Neural cell (in vitro differentiated cells): ENCODE measurements around the gene OR9A4.

ENCODE experiments used
- CTCF ChIP-seq: fragments of 450-650 bp; IDR thresholded peaks from 2 replicates; pipeline ENCODE4 v1.5.1; 2014; ENCODE audit warnings: antibody characterized with exemption, mild to moderate bottlenecking, moderate library complexity; ENCODE audit not compliant: poor library complexity, severe bottlenecking
- EP300 ChIP-seq: fragments of 450-650 bp; conservative IDR thresholded peaks from 2 replicates; pipeline ENCODE4 v1.6.1; 2014; ENCODE audit warnings: antibody characterized with exemption, mild to moderate bottlenecking, moderate library complexity; ENCODE audit not compliant: poor library complexity, severe bottlenecking
- EZH2 ChIP-seq: fragments of 200-600, 300-800 bp; shearing (Covaris generic), sonication (generic); IDR thresholded peaks from 2 replicates; pipeline ENCODE4 v1.6.1; 2014; ENCODE audit warnings: antibody characterized with exemption, low read length, borderline replicate concordance, mild to moderate bottlenecking; ENCODE audit not compliant: insufficient read depth, poor library complexity, severe bottlenecking
- MXI1 ChIP-seq: fragments of 450-650 bp; conservative IDR thresholded peaks from 2 replicates; pipeline ENCODE4 v1.6.1; 2014; ENCODE audit warnings: antibody characterized with exemption, mild to moderate bottlenecking; ENCODE audit not compliant: poor library complexity, severe bottlenecking
- POLR2AphosphoS5 ChIP-seq: IDR thresholded peaks from 2 replicates; pipeline ENCODE4 v1.6.1; 2012
- RAD21 ChIP-seq: fragments of 450-650 bp; conservative IDR thresholded peaks from 2 replicates; pipeline ENCODE4 v1.6.1; 2014; ENCODE audit warnings: antibody characterized with exemption, mild to moderate bottlenecking, moderate library complexity
- REST ChIP-seq: IDR thresholded peaks from 2 replicates; pipeline ENCODE4 v1.6.1; 2012; ENCODE audit warnings: borderline replicate concordance
- SMC3 ChIP-seq: fragments of 450-650 bp; conservative IDR thresholded peaks from 2 replicates; pipeline ENCODE4 v1.6.1; 2014; ENCODE audit warnings: antibody characterized with exemption, mild to moderate bottlenecking, moderate library complexity; ENCODE audit not compliant: poor library complexity
- TAF1 ChIP-seq: IDR thresholded peaks from 2 replicates; pipeline ENCODE4 v1.6.1; 2012; ENCODE audit warnings: low read depth

- TF ChIP-seq CTCF = no peak
- TF ChIP-seq EP300 = no peak
- TF ChIP-seq EZH2 = no peak
- TF ChIP-seq TAF1 = no peak
- TF ChIP-seq RAD21 = no peak
- TF ChIP-seq POLR2AphosphoS5 = no peak
- no peak for TF ChIP-seq SMC3
- TF ChIP-seq MXI1 = no peak
- no peak for TF ChIP-seq REST
These were observed 30.6 kb downstream of the OR9A4 start, which contains the start of gene CLEC5A for GRCh38 chr7:141946796-141947195.
